SK-N-SH (cell line): ENCODE measurements around the gene CALU. TPM values are rescaled to one million over a fixed set of nuclear protein-coding genes. Genes with fewer than 3 reads are reported as not detected.
A peak's percentile ranks its signal among the peaks of the same experiment; 100 is the strongest.

Source experiments
- CTCF ChIA-PET: fragments of 300-600, 350-600 bp; formaldehyde crosslinking; extraction: SDS; loops from one replicate; lab custom pipeline; 2021; lab: Yijun Ruan, JAX
- POLR2A ChIA-PET: fragments of 350-600 bp; sonication (Branson Sonifier 250); formaldehyde crosslinking; extraction: SDS; loops from one replicate; lab custom pipeline; 2020; ENCODE audit warnings: antibody characterized with exemption, inconsistent platforms; lab: Yijun Ruan, JAX
- DNase-seq: peaks from one replicate; pipeline ENCODE4 v3.0.0; 2012
- H2AFZ ChIP-seq: fragments of 200-600 bp; sonication (generic); 2 replicates; pipeline ENCODE4 v1.8.1; 2016; ENCODE audit warnings: antibody characterized with exemption, mild to moderate bottlenecking, low read depth
- H3F3A ChIP-seq: fragments of 200-600 bp; sonication (generic); replicated peaks from 2 replicates; pipeline ENCODE3; 2016; ENCODE audit warnings: antibody characterized with exemption, mild to moderate bottlenecking; ENCODE audit not compliant: insufficient read depth
- H3K27ac ChIP-seq, 2 experiments: fragments of 200-500 bp in 1 of 2; fragments of 200-600 bp in 1 of 2; sonication (Bioruptor generic) in 1 of 2; sonication (generic), shearing (Covaris generic) in 1 of 2; 2 replicates each; pipeline versions ENCODE4 v1.5.1 to v1.6.1; 2014 to 2016; ENCODE audit warnings: low read depth in 2 of 2, inconsistent platforms in 1 of 2, low read length in 1 of 2, mild to moderate bottlenecking in 1 of 2, mixed read lengths in 1 of 2
- H3K27me3 ChIP-seq: fragments of 200-600 bp; sonication (generic), shearing (Covaris generic); 2 replicates; pipeline ENCODE4 v1.6.1; 2016; ENCODE audit warnings: mixed run types; ENCODE audit not compliant: insufficient read depth
- H3K36me3 ChIP-seq, 2 experiments: fragments of 200-500 bp in 1 of 2; fragments of 200-600 bp in 1 of 2; sonication (Bioruptor generic) in 1 of 2; sonication (generic) in 1 of 2; replicated peaks in 1 of 2; 2 replicates each; pipeline versions ENCODE3 to v1.5.1; 2014 to 2016; ENCODE audit warnings: low read length in 1 of 2, mild to moderate bottlenecking in 1 of 2; ENCODE audit not compliant: insufficient read depth in 2 of 2, control insufficient read depth in 1 of 2
- H3K4me1 ChIP-seq, 2 experiments: fragments of 200-500 bp in 1 of 2; fragments of 200-600 bp in 1 of 2; sonication (Bioruptor generic) in 1 of 2; sonication (generic), shearing (Covaris generic) in 1 of 2; 2 replicates each; pipeline versions ENCODE4 v1.5.1 to v1.6.1; 2014 to 2016; ENCODE audit warnings: low read depth in 1 of 2, low read length in 1 of 2, mixed run types in 1 of 2; ENCODE audit not compliant: insufficient read depth in 2 of 2, control insufficient read depth in 1 of 2
- H3K4me2 ChIP-seq: fragments of 200-600 bp; sonication (generic), shearing (Covaris generic); 2 replicates; pipeline ENCODE4 v1.6.1; 2017; ENCODE audit warnings: mixed run types
- H3K4me3 ChIP-seq, 2 experiments: fragments of 200-500 bp in 1 of 2; fragments of 200-600 bp in 1 of 2; sonication (Bioruptor generic) in 1 of 2; sonication (generic), shearing (Covaris generic) in 1 of 2; 2 replicates each; pipeline versions ENCODE4 v1.5.1 to v1.8.1; 2014 to 2016; ENCODE audit warnings: low read depth in 2 of 2, inconsistent platforms in 1 of 2, low read length in 1 of 2, mild to moderate bottlenecking in 1 of 2, mixed read lengths in 1 of 2, moderate library complexity in 1 of 2
- H3K79me2 ChIP-seq: fragments of 200-600 bp; sonication (generic); 2 replicates; pipeline ENCODE4 v1.8.1; 2017; ENCODE audit warnings: mild to moderate bottlenecking; ENCODE audit not compliant: insufficient read depth
- H3K9ac ChIP-seq: fragments of 200-600 bp; sonication (generic); 2 replicates; pipeline ENCODE4 v1.6.1; 2017; ENCODE audit warnings: mixed run types
- H3K9me2 ChIP-seq: fragments of 200-600 bp; sonication (generic); 2 replicates; pipeline ENCODE4 v1.6.1; 2017; ENCODE audit warnings: mixed run types
- H3K9me3 ChIP-seq: fragments of 200-600 bp; sonication (generic); 2 replicates; pipeline ENCODE4 v1.6.1; 2017; ENCODE audit warnings: mixed run types, mild to moderate bottlenecking, moderate library complexity
- H4K20me1 ChIP-seq: fragments of 200-600 bp; sonication (generic); 2 replicates; pipeline ENCODE4 v1.6.1; 2017; ENCODE audit warnings: mild to moderate bottlenecking, mixed run types; ENCODE audit not compliant: insufficient read depth
- CTCF ChIP-seq: fragments of 200-600 bp; sonication (generic); IDR thresholded peaks from 2 replicates; pipeline ENCODE4 v1.6.1; 2017; ENCODE audit warnings: antibody characterized with exemption, mild to moderate bottlenecking, moderate library complexity
- ELF1 ChIP-seq: IDR thresholded peaks from 2 replicates; pipeline ENCODE4 v1.4.0; 2012
- EP300 ChIP-seq, 2 experiments: IDR thresholded peaks; 2 replicates each; pipeline versions ENCODE4 v1.4.0 to v1.6.1; 2012; ENCODE audit warnings: borderline replicate concordance in 1 of 2, low read depth in 1 of 2, low read length in 1 of 2
- FOXM1 ChIP-seq: IDR thresholded peaks from 2 replicates; pipeline ENCODE4 v1.4.0; 2012; ENCODE audit warnings: low read depth, mild to moderate bottlenecking
- GATA2 ChIP-seq: sonication (generic); formaldehyde crosslinking; IDR thresholded peaks from 2 replicates; pipeline ENCODE4 v1.5.0; 2020; ENCODE audit warnings: mild to moderate bottlenecking, missing genetic modification reagents
- MEF2A ChIP-seq: IDR thresholded peaks from 2 replicates; pipeline ENCODE4 v1.4.0; 2012; ENCODE audit warnings: low read depth, borderline replicate concordance
- SMC3 ChIP-seq: IDR thresholded peaks from 2 replicates; pipeline ENCODE4 v1.6.1; 2012; ENCODE audit warnings: low read depth, low read length, improper control_type of control experiment
- TAF1 ChIP-seq: IDR thresholded peaks from 2 replicates; pipeline ENCODE4 v1.6.1; 2012; ENCODE audit warnings: low read depth, mild to moderate bottlenecking, low read length, moderate library complexity, borderline replicate concordance
- USF2 ChIP-seq: fragments of 150-350 bp; IDR thresholded peaks from 2 replicates; pipeline ENCODE4 v1.6.1; 2017; ENCODE audit warnings: antibody characterized with exemption, low read length, low read depth, borderline replicate concordance
- WGBS: methylation state at CpG from one replicate; pipeline ENCODE4 v1.1.6; 2017; ENCODE audit warnings: low lambda C conversion rate; 5-methylcytosine and 5-hydroxymethylcytosine counted together
- polyA plus RNA-seq, 3 experiments: library from polyadenylated mRNA; depleted of rRNA; stranded (reverse); fragments of >200 nt; gene quantifications; 2 replicates each; pipeline ENCODE4 v1.2.3, GENCODE V29; 2012

CALU gene
- polyA plus RNA-seq, 1 of the 3 experiments (the other 2 are of a cell fraction): 195 TPM

- TF ChIP-seq EP300 (IDR thresholded peaks at IDR 0.05; ENCODE audit: borderline replicate concordance in 1 of 2, low read depth in 1 of 2, low read length in 1 of 2) (peak in 1 of 2 experiments; percentile 69; a peak in 1 of 4 replicates), FOXM1 (no peak), CTCF (no peak), ELF1 (no peak)
These were observed 44.1 kb downstream of the CALU start (continued) for GRCh38 chr7:128783143-128783861.

GRCh38 chr7:128785738-128786137, 46.6 kb downstream of the CALU start:
- Histone ChIP-seq H3K4me3 (no peak overlapping the region), H3K9ac (no peak overlapping the region), H3K27me3 (no peaks in the 10 kb centered on the region)
- ChIA-PET CTCF (interaction anchor here (1.4 to 1.9 kb wide), 2 partner anchors 14 to 98 kb away, joined by 3 to 8 read pairs; no protein-coding TSS in a partner anchor), POLR2A (no interaction called here)
- TF ChIP-seq GATA2 (CRISPR knock-in tag) (no peak), SMC3 (no peak), EP300 (IDR thresholded peaks at IDR 0.05; ENCODE audit: borderline replicate concordance in 1 of 2, low read depth in 1 of 2, low read length in 1 of 2) (no peak), TAF1 (no peak), USF2 (no peak), MEF2A (no peak)
- TF ChIP-seq, all 33 proteins: peak for 0
- no peaks in the 10 kb centered on the region for H3K79me2 ChIP-seq
- no peaks in the 10 kb centered on the region for H3K9me2 ChIP-seq
- no peaks in the 10 kb centered on the region for H4K20me1 ChIP-seq
- no peak for DNase-seq
- no peak overlapping the region for H3K4me2 ChIP-seq
- 86% methylated on average over 3 of the region's 3 CpGs for WGBS
- H2AFZ ChIP-seq: no peak overlapping the region
- no peaks in the 10 kb centered on the region for H3K36me3 ChIP-seq
- H3K27ac ChIP-seq: no peak overlapping the region
- peaks cover 0 to 13% of the 10 kb centered on the region in 2 experiments; a peak in 1 of 4 replicates for H3K4me1 ChIP-seq
- H3K9me3 ChIP-seq: no peaks in the 10 kb centered on the region
- H3F3A ChIP-seq: peaks cover 8% of the 10 kb centered on the region
